CD4-positive, alpha-beta T cell treated with Interleukin-4 for 4 hours (primary cell): ENCODE data around the gene MSMB.
"Not testable (repeated sequence)": the region's sequence is repeated elsewhere in the genome, so short reads cannot be mapped to it uniquely, and the experiment has no call there.

Experiments used
- DNase-seq: peaks from one replicate; pipeline ENCODE4 v3.0.0-alpha.2; 2020

Gene MSMB

DNA sequence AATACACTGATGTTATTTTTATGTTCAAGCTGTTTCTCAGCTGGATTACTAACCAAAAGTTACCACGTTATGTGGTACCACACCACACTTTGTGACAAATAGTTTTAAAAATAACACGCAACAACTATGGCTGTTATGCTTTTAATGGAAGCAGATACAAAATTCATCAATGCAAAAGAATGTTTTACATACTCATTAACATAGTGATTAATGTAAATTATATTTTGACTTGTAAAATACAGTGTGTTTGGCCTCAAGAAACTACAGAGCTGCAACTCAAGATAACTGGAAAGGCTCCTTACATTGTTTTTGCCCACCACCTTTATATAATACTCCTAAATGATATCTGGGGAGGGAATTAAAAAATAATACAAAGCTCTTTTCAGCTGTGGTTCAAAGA, 41.1 kb downstream of the MSMB start:
- DNase-seq: no peak

DNA sequence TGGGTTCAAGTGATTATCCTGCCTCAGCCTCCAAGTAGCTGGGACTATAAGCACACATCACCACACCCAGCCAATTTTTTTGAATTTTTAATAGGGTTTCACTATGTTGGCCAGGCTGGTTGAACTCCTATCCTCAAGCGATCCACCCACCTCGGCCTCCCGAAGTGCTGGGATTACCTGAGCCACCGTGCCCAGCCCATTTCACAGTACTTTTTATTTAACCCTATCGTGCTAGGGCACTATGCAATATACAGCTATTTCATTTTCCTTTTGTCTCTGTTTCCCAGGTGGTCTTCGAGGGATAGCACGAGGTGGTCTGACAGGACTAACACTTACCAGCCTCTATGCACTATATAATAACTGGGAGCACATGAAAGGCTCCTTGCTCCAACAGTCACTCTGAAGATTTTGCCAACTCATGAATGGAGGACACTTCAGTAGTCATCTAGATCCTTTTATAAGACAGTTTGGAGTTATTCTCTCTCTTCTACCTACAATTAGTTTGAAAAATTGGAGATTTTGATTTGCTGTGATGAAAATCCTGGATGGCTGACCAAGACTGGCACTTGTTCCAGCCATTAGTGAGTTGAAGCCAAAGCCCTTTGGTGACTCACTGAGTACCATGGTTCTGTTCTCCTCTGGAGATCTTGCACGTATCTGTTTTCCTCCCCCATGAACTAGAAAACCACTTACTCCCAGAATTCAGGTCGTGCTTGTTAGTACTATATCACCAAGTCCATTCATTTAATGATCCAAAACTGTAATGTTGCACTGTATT, 43.0 kb downstream of the MSMB start:
- DNase-seq: no peak

DNA sequence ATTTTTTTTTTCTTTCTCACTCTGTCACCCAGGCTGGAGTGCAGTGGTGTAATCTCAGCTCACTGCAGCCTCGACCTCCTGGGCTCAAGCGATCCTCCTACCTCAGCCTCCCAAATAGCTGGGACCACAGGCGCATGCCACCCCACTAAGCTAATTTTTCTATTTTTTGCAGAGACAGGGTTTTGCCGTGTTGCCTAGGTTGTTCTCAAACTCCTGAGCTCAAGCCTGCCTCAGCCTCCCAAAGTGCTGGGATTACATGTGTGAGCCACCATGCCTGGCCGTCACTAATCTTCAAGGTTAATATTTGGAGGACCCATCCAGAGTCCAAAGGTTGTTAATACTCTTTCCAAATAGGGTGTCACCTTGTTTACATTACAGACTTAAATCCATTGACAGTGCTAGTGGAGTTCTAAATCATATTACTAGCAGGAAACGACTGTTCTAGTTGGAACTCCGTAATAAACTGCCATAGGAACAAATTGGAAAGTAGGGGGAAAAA, 43.8 kb downstream of the MSMB start:
- DNase-seq: not testable (repeated sequence)

DNA sequence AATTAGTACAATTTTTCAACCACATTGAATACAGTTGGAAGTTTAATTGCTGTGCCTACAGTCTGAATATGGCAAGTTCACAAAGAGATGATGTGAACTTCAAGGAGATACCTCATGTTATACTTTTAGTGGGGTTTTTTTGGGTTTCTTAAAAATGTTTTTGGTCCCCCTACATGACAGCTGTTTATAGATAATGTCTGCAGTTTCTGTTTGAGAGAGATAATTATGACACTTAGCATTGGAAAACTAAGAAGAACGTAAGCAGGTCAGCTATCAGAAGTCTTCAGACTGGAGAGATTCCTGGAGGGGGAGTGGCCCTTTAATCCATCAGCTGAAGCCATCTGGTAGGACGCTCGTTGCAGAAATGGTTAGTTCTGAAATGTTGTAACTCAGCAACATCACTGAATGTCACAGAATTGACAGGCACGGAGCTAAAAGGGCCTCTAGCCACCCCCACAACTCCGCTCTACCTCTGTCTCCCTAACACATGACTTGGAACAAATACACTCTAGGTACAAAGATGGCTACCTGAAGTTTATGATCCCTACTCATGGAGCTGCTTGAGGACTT, 44.8 kb downstream of the MSMB start:
- no peak for DNase-seq

DNA sequence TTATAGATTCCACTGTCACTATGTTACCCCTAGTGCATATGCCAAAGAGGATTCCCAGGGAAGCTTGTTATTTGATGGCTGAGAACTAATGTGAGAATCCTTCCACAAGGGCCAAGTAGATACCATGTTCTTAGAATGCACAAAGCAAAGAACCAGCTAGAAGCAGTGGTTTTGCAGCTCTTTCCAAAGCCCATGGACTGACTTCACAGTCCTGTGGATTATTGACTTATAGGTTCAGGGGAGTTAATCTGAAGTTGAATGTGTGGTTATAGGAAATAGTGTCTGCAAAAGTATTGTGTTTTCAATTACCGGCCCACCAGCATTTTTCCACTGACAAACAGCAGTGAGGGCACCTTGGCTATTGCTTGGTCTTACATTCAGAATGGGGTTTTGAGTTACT, 45.5 kb downstream of the MSMB start:
- no peak for DNase-seq

DNA sequence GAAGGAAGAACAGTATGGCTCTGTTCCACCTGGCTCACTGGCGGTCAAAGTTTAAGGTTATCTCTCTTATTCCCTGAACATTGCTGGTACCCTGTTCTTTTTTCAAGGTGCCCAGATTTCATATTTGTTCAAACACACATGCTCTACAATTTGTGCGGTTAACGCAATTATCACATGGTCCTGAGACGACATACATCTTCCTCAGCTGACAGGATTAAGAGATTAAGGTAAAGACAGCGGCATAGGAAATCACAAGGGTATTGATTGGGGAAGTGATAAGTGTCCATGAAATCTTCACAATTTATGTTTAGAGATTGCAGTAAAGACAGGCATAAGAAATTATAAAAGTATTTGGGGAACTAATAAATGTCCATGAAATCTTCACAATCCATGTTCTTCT, 46.1 kb downstream of the MSMB start:
- not testable (repeated sequence) for DNase-seq

DNA sequence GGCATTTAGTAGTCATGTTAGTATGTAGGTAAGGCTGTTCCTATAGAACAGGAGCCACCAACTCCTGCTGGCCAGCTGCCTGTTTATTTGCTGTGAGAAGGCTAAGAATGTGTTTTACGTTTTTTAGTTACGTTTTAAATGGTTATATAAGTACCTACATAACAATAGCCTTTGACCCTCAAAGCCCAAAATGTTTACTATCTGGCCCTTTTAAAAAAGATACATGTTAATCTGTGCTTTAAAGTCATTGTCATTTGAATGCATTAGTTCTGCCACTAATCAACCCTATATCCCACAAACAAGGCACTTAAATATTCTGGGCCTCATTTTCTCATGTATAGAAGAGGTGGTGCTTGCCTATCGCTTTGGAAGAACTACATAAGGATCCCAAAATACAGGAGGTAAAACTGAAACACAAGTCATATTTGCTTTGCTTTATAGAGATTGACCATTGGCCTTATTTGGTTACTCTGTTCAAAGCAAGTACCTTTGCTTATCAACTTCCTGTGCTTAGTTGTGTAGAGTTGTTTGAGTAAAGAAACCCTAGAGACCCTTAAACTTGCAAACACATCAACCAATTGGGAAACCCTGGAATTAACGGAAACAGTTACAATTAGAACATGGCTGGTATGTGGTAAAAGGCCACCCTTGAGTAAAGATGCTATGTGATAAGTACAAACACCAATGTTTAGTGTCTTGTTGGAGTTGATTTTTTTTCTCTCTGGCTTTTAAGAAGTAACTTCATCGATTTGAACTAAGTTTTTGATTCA, 47.9 kb downstream of the MSMB start:
- no peak for DNase-seq

DNA sequence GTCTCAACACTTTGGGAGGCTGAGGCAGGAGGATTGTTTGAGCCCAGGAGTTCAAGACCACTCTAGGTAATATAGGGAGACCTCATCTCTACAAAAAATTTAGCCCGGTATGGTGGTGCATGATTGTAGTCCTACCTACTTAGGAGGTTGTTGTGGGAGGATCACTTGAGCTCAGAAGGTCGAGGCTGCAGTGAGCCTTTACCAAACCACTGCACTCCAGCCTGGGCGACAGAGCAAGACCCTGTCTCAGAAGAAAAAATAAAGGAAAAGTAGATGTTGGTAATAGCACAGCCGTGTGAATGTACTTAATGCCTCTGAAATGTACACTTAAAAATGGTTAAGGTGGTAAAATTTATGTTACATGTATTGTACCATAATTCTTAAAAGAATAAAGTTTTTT, 48.5 kb downstream of the MSMB start:
- no peak for DNase-seq

DNA sequence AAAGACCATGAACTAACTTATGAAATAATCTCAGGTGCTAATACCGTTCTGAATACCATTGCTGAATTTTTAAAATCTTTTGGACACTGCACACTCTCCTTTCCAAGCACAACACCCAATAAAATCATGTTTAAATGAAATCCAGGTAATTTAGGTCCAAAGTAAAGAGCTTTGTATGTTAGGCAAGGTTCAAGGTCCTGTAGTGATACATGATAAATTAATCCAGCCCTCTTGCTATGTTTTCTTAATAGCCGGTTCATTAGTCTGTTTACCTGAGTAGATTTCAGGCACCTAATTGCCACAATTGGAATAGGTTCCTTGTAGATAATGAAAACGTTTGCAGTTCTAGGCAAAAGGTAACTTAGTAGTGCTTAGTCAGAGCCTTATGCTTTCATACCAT, 60.5 kb downstream of the MSMB start:
- DNase-seq: not testable (repeated sequence)

DNA sequence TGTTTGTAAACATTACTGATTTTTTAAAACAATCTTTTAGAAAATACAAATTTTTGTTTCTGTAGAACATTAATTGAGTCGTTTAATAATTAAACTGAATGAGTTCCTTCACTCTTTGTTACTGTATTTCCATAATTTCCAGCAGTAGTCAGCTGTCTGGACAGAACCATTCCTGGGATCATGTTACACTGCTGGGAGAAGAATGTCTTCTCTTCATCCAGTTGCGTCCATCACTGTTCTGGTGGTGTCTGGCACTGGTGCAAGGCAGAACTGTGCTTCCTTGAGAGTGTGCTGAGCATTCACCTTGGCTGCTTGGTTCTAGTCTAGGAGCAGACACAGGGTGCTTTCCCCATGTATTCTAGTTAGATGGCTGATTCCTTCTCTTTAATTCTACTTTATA, 61.6 kb downstream of the MSMB start:
- not testable (repeated sequence) for DNase-seq

DNA sequence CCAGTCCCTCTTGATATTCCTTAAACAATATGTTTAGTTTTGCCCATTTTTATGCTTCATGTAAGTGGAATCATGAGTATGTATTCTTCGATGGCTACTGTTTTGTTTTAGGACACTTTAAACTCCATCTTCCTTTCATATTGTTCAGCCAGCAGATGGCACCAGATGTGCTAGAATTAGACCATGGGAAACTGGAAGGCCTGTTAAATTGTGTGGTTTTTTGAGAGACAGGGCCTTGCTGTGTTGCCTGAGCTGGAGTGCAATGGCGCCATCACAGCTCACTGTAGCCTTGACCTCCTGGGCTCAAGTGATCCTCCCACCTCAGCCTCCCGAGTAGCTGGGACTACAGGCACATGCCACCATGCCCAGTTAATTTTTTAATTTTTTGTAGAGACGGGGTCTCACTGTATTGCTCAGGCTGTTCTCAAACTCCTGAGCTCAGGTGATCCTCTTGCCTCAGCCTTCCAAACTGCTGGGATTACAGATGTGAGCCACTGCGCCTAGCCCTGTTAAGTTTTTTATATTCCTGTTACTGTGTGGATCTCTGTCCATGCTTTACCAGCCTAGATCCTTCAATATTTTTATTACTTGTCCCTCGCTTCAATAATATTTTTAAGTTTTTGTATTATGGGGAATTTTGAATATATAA, 62.4 kb downstream of the MSMB start:
- DNase-seq: peak; percentile 62
